GM18517 (cell line): ENCODE measurements around the gene TTC22.

Experiments
- ATAC-seq: cut with Tn5 transposase; IDR thresholded peaks from one replicate; pipeline ENCODE4 v1.9.1; 2021; ENCODE audit warnings: mild to moderate bottlenecking, moderate library complexity; ENCODE audit not compliant: unreplicated experiment

TTC22 gene

GRCh38 chr1:54800899-54801759 is at the start of gene TTC22:
Gene TTC22, minus strand, starts transcription at chr1:54801323. Its CDS starts 160 bp downstream, at chr1:54801163.
- peak; percentile 80 for ATAC-seq

- no peak for ATAC-seq
Measured at GRCh38 chr1:54850737-54851136, 49.6 kb upstream of the TTC22 start.

GRCh38 chr1:54850069-54850730 is 49.1 kb upstream of the TTC22 start:
- ATAC-seq: no peak

GRCh38 chr1:54849219-54850068 is 48.3 kb upstream of the TTC22 start:
- no peak for ATAC-seq

- no peak for ATAC-seq
Measured at GRCh38 chr1:54848134-54848948, 47.2 kb upstream of the TTC22 start.

- no peak for ATAC-seq
Measured at GRCh38 chr1:54846716-54847284, 45.7 kb upstream of the TTC22 start.

GRCh38 chr1:54846301-54846700 is 45.2 kb upstream of the TTC22 start:
- no peak for ATAC-seq

GRCh38 chr1:54845772-54846171 is 44.6 kb upstream of the TTC22 start:
- ATAC-seq: no peak

- no peak for ATAC-seq
Measured at GRCh38 chr1:54844564-54844963, 43.4 kb upstream of the TTC22 start.

GRCh38 chr1:54843449-54843848 is 42.3 kb upstream of the TTC22 start:
- ATAC-seq: no peak

- ATAC-seq: no peak
Measured at GRCh38 chr1:54842963-54843362, 41.8 kb upstream of the TTC22 start.

GRCh38 chr1:54842206-54842915 is 41.2 kb upstream of the TTC22 start:
- no peak for ATAC-seq

GRCh38 chr1:54839824-54840223 is 38.7 kb upstream of the TTC22 start:
- no peak for ATAC-seq

- no peak for ATAC-seq
Measured at GRCh38 chr1:54838565-54839180, 37.5 kb upstream of the TTC22 start.

- ATAC-seq: no peak
Measured at GRCh38 chr1:54837002-54837853, 36.1 kb upstream of the TTC22 start.

- ATAC-seq: no peak
Measured at GRCh38 chr1:54836594-54836993, 35.5 kb upstream of the TTC22 start.

GRCh38 chr1:54835970-54836369 is 34.8 kb upstream of the TTC22 start:
- no peak for ATAC-seq
